HG02885 (cell line): Measurements from ENCODE around the gene FIGLA.
"Not testable (repeated sequence)": the region's sequence is repeated elsewhere in the genome, so short reads cannot be mapped to it uniquely, and the experiment has no call there.

Source experiments
- ATAC-seq: cut with Tn5 transposase; IDR thresholded peaks from one replicate; pipeline ENCODE4 v1.9.1; 2021; ENCODE audit warnings: mild to moderate bottlenecking; ENCODE audit not compliant: unreplicated experiment, poor library complexity

The FIGLA gene

DNA sequence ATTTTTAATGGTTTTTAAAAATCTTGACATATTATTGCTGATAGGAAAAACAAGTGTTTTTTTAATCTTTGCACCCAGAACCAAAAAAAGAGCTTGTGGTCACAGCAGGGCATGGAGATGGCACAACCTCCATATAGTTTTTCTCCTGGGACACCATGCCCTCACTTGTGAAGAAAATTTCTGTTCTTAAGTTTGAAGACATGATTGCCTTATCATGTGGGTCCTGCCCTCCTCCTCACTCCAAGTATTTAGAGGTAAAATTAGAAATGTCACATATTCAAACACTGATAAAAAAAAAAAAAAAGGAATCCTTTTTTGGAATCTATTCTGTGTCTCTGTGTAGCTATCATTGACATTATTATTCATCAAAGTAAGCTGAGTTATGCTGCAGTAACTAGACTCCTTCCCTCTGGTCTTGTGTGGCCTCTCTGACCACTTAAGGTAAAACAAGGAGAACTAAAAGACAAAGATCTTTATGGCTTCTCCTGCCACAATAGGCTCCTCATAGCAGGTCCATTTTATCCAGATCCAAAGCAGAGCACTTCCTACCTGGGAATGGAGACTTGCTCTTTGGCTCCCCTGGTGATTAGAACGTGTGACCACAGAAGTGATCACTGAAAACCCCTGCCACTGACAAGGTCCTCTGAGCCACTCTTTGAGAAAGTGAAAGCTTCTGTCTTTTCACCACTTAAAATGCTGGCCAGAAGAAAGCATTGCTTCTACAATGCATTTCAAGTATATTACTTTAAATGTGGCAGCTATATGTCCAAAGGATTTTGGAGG, 42.2 kb downstream of the FIGLA start:
- no peak for ATAC-seq

- no peak for ATAC-seq
Observed at GRCh38 chr2:70747284-70747683, 43.2 kb downstream of the FIGLA start.

DNA sequence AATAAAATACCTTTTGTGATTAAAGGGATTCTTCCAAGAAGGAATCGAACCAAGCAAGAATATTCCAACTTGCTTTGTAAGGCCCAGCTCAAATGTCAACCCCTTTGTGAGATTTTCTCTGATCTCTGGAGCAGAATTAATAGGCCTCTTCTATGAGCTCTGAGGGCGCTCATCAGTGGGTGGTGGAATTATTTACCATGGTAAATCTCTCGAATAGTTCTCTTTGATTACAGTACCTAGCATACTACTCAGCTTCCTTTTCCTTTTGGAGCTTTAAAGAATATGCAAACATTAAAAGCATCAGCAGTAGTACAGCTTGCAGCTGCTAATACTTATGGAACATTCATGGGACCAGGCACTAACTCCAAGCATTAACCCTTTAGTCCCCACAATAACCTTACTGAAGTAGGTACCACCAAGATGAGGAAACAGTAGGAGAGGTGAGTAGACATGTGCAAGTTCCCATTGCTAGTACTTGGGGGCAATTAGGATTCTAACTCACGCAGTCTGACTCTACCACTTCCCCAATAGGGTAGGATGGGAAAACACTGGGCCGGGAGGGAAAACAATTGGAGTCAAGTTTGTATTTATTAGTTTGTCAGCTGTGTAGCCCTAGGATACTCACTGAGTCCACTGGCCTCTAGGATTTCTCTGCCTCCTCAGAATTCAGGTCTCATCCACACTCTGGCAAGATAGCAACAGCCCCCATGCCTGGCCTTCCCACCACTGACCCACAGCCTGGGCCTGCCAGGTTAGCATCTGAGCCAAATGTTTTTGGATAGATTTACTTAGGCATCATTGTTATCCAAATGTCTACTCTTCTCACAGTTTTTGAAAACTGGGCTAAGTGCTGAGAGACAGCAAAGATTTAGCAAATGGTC, 44.1 kb downstream of the FIGLA start:
- no peak for ATAC-seq

- no peak for ATAC-seq
Observed at GRCh38 chr2:70745276-70745825, 45.1 kb downstream of the FIGLA start.

- ATAC-seq: no peak
Observed at GRCh38 chr2:70744397-70744796, 46.0 kb downstream of the FIGLA start.

- no peak for ATAC-seq
Observed at GRCh38 chr2:70743677-70744076, 46.8 kb downstream of the FIGLA start.

GRCh38 chr2:70743068-70743467, 47.4 kb downstream of the FIGLA start:
- ATAC-seq: no peak

- not testable (repeated sequence) for ATAC-seq
Observed at GRCh38 chr2:70739492-70739891, 51.0 kb downstream of the FIGLA start.

GRCh38 chr2:70738159-70738558, 52.3 kb downstream of the FIGLA start:
- ATAC-seq: no peak

DNA sequence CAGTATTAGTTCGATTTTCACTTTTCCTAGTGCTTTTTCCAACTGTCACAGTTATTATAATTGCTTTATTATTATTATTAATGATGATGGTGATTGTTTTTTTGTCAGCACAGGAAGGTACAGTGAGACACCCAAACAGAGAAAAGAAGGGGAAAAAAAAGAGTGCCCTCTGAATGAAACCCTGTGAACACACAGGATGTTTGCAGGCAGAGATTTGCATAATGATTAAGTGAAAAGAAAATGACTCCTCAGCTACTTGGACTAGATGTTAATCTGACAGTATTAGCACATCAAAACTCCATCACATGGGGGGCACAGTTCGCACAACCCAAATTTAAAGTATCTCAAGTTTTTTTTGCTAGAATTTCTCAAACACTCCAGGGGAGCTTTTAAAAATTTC, 55.4 kb downstream of the FIGLA start:
- ATAC-seq: no peak

DNA sequence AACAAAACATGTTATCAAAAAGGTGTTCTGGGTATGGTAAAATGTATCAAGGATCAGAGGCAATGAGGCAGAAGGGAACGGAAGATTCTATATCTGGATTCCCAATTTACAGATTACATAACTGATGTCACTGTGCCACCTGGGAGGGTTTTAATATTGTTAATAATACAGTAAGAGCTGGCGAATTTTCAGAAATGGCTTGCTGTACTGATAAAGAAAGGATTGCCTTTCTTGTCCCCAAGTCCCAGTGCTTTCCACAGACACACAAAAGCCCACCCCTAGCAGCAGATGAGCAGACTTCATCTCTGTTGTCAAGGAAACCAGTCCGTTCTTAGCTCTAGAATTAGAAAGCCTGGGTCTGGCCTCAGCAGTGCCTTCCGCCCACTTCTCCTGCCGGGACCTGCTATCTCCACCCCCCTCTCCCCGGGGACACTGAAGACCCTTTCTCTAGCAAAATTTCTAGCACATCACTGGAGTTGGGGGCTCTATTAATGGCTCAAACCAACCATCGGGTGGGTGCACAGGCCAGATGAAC, 56.7 kb downstream of the FIGLA start:
- ATAC-seq: no peak

- no peak for ATAC-seq
Observed at GRCh38 chr2:70732766-70733645, 57.4 kb downstream of the FIGLA start.

DNA sequence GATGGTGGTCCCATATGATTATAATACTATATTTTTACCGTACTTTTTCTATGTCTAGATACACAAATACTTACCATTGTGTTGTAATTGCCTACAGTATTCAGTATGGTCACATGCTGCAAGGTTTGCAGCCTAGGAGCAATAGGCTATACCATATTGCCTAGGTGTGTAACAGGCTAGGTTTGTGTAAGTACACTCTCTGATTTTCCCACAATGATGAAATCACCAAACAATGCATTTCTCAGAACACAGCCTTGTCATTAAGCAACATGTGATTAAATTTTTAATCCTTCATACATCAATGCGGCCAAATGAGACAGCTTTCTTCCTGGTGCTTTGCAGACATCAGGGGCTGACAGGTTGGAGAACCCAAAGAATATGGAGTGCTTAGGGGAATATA, 59.7 kb downstream of the FIGLA start:
- ATAC-seq: no peak

DNA sequence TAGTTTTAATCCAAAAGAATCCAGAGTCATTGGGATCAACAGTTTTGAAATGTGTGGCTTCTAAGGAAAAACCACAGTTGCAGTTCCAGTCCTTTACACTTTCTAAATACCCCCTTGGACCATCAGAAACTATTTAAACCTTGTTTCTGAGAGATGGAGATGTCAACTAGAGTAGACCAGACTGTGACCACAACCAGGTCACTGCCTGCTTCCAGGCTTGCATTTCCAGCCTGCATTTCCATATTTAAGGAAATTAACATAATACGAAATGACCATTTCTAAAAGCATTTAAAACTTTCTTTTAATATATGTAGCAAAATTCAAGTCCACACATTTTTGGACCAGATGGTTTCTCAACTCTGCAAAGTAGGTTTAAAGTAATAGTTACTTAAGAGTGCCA, 60.8 kb downstream of the FIGLA start:
- no peak for ATAC-seq

GRCh38 chr2:70728128-70728527, 62.3 kb downstream of the FIGLA start:
- no peak for ATAC-seq
